Esophagus squamous epithelium (tissue), 5 donors: ENCODE data around the gene PPIP5K1. TPM values are rescaled to one million over a fixed set of nuclear protein-coding genes. Genes with fewer than 3 reads are reported as not detected.

ENCODE experiments used
- DNase-seq: peaks from one replicate; lab custom pipeline; 2025; lab: John Stamatoyannopoulos, UW
- H3K27ac ChIP-seq, 4 donors: fragments of 200-600 bp; sonication (generic); one replicate each; pipeline ENCODE4 v1.5.1; 2016 to 2019; ENCODE audit warnings: mild to moderate bottlenecking in 1 of 4
- H3K27me3 ChIP-seq, 4 donors: fragments of 200-600 bp; sonication (generic); 1 replicate in 3 of 4; 2 replicates in 1 of 4; pipeline versions ENCODE4 v1.5.1 to v1.6.0; 2017 to 2021; ENCODE audit warnings: antibody characterized with exemption in 1 of 4
- H3K36me3 ChIP-seq, 3 donors: fragments of 200-600 bp; sonication (generic); one replicate each; pipeline ENCODE4 v1.5.1; 2016 to 2019
- H3K4me1 ChIP-seq, 3 donors: fragments of 200-600 bp; sonication (generic); one replicate each; pipeline ENCODE4 v1.5.1; 2017 to 2019
- H3K4me3 ChIP-seq, 4 donors: fragments of 200-600 bp; sonication (generic); 1 replicate in 3 of 4; 2 replicates in 1 of 4; pipeline ENCODE4 v1.5.1; 2016 to 2019; ENCODE audit warnings: mild to moderate bottlenecking in 2 of 4, moderate library complexity in 1 of 4
- H3K9me3 ChIP-seq, 3 donors: fragments of 200-600 bp; sonication (generic); one replicate each; pipeline ENCODE4 v1.5.1; 2016 to 2019
- POLR2A ChIP-seq, 4 donors: fragments of 450-650 bp; IDR thresholded peaks; one replicate each; pipeline ENCODE4 v1.6.1; 2017; ENCODE audit warnings: antibody characterized with exemption in 4 of 4, mild to moderate bottlenecking in 4 of 4, moderate library complexity in 3 of 4
- WGBS, 2 donors: methylation state at CpG; one replicate each; pipeline ENCODE4 v1.1.5; 2018; 5-methylcytosine and 5-hydroxymethylcytosine counted together
- intact Hi-C: fragments of 100-400 bp; cut with DNase I; formaldehyde crosslinking; loops from one replicate; pipeline ENCODE4 v1.15.0; 2022
- total RNA-seq, 4 donors: library from RNA; depleted of rRNA; stranded (reverse); fragments of >200 nt; gene quantifications; one replicate each; pipeline ENCODE4 v1.1.0, GENCODE V29; 2016
- TF ChIP-seq, protein P1 (sequence below), 6 experiments: fragments of 450-650 bp in 4 of 6; fragments of 200-600 bp in 2 of 6; sonication (generic) in 2 of 6; IDR thresholded peaks; one replicate each; pipeline ENCODE4 v1.5.1; 2016 to 2019; ENCODE audit warnings: antibody characterized with exemption in 6 of 6, mild to moderate bottlenecking in 4 of 6, moderate library complexity in 4 of 6
- donor health status: DM: yes; HTN: yes; CAD: no.

The PPIP5K1 gene
- total RNA-seq, 4 donors from 2014 or later = 21.4 to 33.0 (median 26.7) TPM

GRCh38 chr15:43550527-43551363, 39.3 kb downstream of the PPIP5K1 start:
- 66 to 78% methylated on average over 9 to 10 of the region's 10 CpGs for WGBS, 2 donors
- no peak overlapping the region for H3K4me3 ChIP-seq
- intact Hi-C loops = no loop called here
- peaks cover 0 to 68% (median 0%) of the 10 kb centered on the region in 3 donors for H3K36me3 ChIP-seq
- DNase-seq = no peak
- H3K27ac ChIP-seq = no peak overlapping the region
- no peaks in the 10 kb centered on the region for H3K27me3 ChIP-seq
- peaks cover 0 to 6% (median 0%) of the 10 kb centered on the region in 3 donors for H3K9me3 ChIP-seq
- no peak for TF ChIP-seq POLR2A (IDR thresholded peaks at IDR 0.05)
- TF ChIP-seq, protein P1, sequence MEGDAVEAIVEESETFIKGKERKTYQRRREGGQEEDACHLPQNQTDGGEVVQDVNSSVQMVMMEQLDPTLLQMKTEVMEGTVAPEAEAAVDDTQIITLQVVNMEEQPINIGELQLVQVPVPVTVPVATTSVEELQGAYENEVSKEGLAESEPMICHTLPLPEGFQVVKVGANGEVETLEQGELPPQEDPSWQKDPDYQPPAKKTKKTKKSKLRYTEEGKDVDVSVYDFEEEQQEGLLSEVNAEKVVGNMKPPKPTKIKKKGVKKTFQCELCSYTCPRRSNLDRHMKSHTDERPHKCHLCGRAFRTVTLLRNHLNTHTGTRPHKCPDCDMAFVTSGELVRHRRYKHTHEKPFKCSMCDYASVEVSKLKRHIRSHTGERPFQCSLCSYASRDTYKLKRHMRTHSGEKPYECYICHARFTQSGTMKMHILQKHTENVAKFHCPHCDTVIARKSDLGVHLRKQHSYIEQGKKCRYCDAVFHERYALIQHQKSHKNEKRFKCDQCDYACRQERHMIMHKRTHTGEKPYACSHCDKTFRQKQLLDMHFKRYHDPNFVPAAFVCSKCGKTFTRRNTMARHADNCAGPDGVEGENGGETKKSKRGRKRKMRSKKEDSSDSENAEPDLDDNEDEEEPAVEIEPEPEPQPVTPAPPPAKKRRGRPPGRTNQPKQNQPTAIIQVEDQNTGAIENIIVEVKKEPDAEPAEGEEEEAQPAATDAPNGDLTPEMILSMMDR (IDR thresholded peaks at IDR 0.05) = no peak
- H3K4me1 ChIP-seq = no peaks in the 10 kb centered on the region

DNA sequence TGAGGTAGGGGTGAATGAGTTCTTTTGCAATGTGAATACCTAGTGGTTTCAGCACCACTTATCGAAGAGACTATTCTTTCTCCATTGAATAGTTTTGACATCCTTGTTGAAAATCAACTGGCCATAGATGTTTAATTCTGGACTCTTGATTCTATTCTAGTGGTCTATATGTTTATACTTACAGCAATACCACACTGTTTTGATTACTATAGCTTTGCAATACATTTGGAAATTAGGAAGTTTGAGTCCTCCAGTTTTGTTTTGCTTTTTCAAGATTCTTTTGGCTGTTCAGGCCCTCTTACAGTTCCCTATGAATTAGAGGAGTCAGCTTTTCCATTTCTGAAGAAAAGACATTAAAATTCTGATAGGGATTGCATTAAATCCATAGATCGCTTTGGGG, 42.5 kb downstream of the PPIP5K1 start:
- WGBS, 2 donors = 92 to 96% methylated on average over 2 of the region's 2 CpGs

DNA sequence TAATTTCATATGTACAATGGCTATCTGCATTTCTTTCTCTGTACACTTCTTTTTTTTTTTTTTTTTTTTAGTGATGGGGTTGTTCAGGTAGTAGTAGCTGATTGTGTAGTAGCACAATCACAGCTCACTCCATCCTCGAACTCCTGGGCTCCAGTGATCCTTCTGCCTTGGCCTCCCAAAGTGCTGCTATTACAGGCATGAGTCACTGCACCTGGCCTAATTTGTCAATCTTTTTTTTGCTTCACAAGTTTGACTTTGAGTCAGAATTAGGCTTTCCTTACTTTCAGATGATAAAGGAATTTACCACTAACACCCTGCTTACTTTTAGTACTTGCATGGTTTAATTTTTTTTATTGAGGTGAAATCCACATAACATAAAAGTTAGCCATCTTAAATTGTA, 44.6 kb downstream of the PPIP5K1 start:
- TF ChIP-seq, protein P1 (IDR thresholded peaks at IDR 0.05) = no peak
- H3K4me3 ChIP-seq = no peak overlapping the region
- H3K27me3 ChIP-seq = no peaks in the 10 kb centered on the region
- no peaks in the 10 kb centered on the region for H3K4me1 ChIP-seq
- peaks cover 0 to 38% (median 0%) of the 10 kb centered on the region in 3 donors for H3K36me3 ChIP-seq
- H3K9me3 ChIP-seq = peaks cover 0 to 6% (median 0%) of the 10 kb centered on the region in 3 donors
- 91% methylated on average over 1 of the region's 1 CpG for WGBS, 2 donors
- no peak for DNase-seq
- no peak overlapping the region for H3K27ac ChIP-seq
- intact Hi-C loops = no loop called here

More for the DNA sequence above, 42.5 kb downstream of the PPIP5K1 start:
- TF ChIP-seq, protein P1 (IDR thresholded peaks at IDR 0.05) = no peak
- TF ChIP-seq POLR2A (IDR thresholded peaks at IDR 0.05) = no peak
- Histone ChIP-seq H3K9me3 (peaks cover 0 to 6% (median 0%) of the 10 kb centered on the region in 3 donors), H3K27ac (no peak overlapping the region), H3K4me1 (no peaks in the 10 kb centered on the region), H3K4me3 (no peak overlapping the region), H3K36me3 (peaks cover 0 to 47% (median 0%) of the 10 kb centered on the region in 3 donors), H3K27me3 (no peaks in the 10 kb centered on the region)
- no peak for DNase-seq
- intact Hi-C loops = no loop called here

GRCh38 chr15:43544266-43544665, 45.7 kb downstream of the PPIP5K1 start:
- no peak for DNase-seq

GRCh38 chr15:43541785-43542184, 48.2 kb downstream of the PPIP5K1 start:
- Histone ChIP-seq H3K27me3 (no peaks in the 10 kb centered on the region), H3K4me1 (no peaks in the 10 kb centered on the region), H3K9me3 (no peaks in the 10 kb centered on the region), H3K27ac (no peak overlapping the region), H3K4me3 (no peak overlapping the region), H3K36me3 (peaks cover 0 to 29% (median 0%) of the 10 kb centered on the region in 3 donors)
- intact Hi-C loops = no loop called here
- DNase-seq = no peak
- TF ChIP-seq POLR2A (IDR thresholded peaks at IDR 0.05) = no peak
- TF ChIP-seq, protein P1 (IDR thresholded peaks at IDR 0.05) = no peak

More at GRCh38 chr15:43544266-43544665, 45.7 kb downstream of the PPIP5K1 start:
- no peaks in the 10 kb centered on the region for H3K4me1 ChIP-seq
- no peak overlapping the region for H3K27ac ChIP-seq
- H3K36me3 ChIP-seq = peaks cover 0 to 35% (median 0%) of the 10 kb centered on the region in 3 donors
- peaks cover 0 to 6% (median 0%) of the 10 kb centered on the region in 3 donors for H3K9me3 ChIP-seq
- H3K4me3 ChIP-seq = no peak overlapping the region
- no peaks in the 10 kb centered on the region for H3K27me3 ChIP-seq
- no peak for TF ChIP-seq POLR2A (IDR thresholded peaks at IDR 0.05)
- TF ChIP-seq, protein P1 (IDR thresholded peaks at IDR 0.05) = no peak
- intact Hi-C loops = no loop called here
